Parathyroid adenoma (tissue), 2 donors: ENCODE data around the gene RBM23.

Experiments
- H2AFZ ChIP-seq: fragments of 300-600 bp; sonication (generic); one replicate; pipeline ENCODE4 v1.7.0; 2017; ENCODE audit warnings: antibody characterized with exemption, mild to moderate bottlenecking
- H3K27ac ChIP-seq: fragments of 300-600 bp; sonication (generic); one replicate; pipeline ENCODE4 v1.7.0; 2017
- H3K27me3 ChIP-seq: fragments of 300-600 bp; sonication (generic); one replicate; pipeline ENCODE4 v1.7.0; 2017; ENCODE audit warnings: low read length; ENCODE audit not compliant: control insufficient read depth, insufficient read depth
- H3K36me3 ChIP-seq: fragments of 300-600 bp; sonication (generic); one replicate; pipeline ENCODE4 v1.7.0; 2017; ENCODE audit warnings: low read length; ENCODE audit not compliant: control insufficient read depth, insufficient read depth
- H3K4me1 ChIP-seq: fragments of 300-600 bp; sonication (generic); one replicate; pipeline ENCODE4 v1.7.0; 2017; ENCODE audit warnings: control low read depth
- H3K4me2 ChIP-seq: fragments of 300-600 bp; sonication (generic); one replicate; pipeline ENCODE4 v1.7.0; 2017; ENCODE audit warnings: low read length
- H3K4me3 ChIP-seq: fragments of 300-600 bp; sonication (generic); one replicate; pipeline ENCODE4 v1.7.0; 2017; ENCODE audit warnings: low read depth, low read length
- H3K79me2 ChIP-seq: fragments of 300-600 bp; sonication (generic); one replicate; pipeline ENCODE4 v1.7.0; 2017; ENCODE audit warnings: control low read depth
- H3K9ac ChIP-seq: fragments of 300-600 bp; sonication (generic); one replicate; pipeline ENCODE4 v1.7.0; 2017; ENCODE audit warnings: mild to moderate bottlenecking
- H3K9me3 ChIP-seq: fragments of 300-600 bp; sonication (generic); one replicate; pipeline ENCODE4 v1.7.0; 2017; ENCODE audit warnings: low read length; ENCODE audit not compliant: control insufficient read depth
- CTCF ChIP-seq: fragments of 300-600 bp; sonication (generic); IDR thresholded peaks from one replicate; pipeline ENCODE4 v1.7.0; 2017; ENCODE audit warnings: antibody characterized with exemption, mild to moderate bottlenecking
- donor health status: primary hyperparathyroidism.

RBM23 gene

GRCh38 chr14:22850944-22851764, 67.8 kb downstream of the RBM23 start:
- Histone ChIP-seq H3K9ac (no peak overlapping the region), H3K4me3 (no peak overlapping the region)

GRCh38 chr14:22849212-22849819, 69.6 kb downstream of the RBM23 start:
- H3K9ac ChIP-seq: no peak overlapping the region

More at GRCh38 chr14:22850944-22851764, 67.8 kb downstream of the RBM23 start:
- no peak for TF ChIP-seq CTCF
- Histone ChIP-seq H3K79me2 (no peaks in the 10 kb centered on the region), H3K27me3 (no peaks in the 10 kb centered on the region), H3K27ac (peak overlapping the region; percentile 75), H3K4me2 (no peak overlapping the region), H3K9me3 (no peaks in the 10 kb centered on the region), H3K36me3 (no peaks in the 10 kb centered on the region), H3K4me1 (peaks cover 36% of the 10 kb centered on the region), H2AFZ (peak overlapping the region; percentile 77)

GRCh38 chr14:22848351-22849164, 70.4 kb downstream of the RBM23 start:
- H3K4me3 ChIP-seq: no peak overlapping the region
- H2AFZ ChIP-seq: peak overlapping the region; percentile 36
- no peaks in the 10 kb centered on the region for H3K27me3 ChIP-seq
- H3K9me3 ChIP-seq: no peaks in the 10 kb centered on the region
- H3K27ac ChIP-seq: peak overlapping the region; percentile 89
- peak overlapping the region; percentile 16 for H3K4me2 ChIP-seq
- no peaks in the 10 kb centered on the region for H3K36me3 ChIP-seq
- H3K79me2 ChIP-seq: no peaks in the 10 kb centered on the region
- H3K4me1 ChIP-seq: peaks cover 36% of the 10 kb centered on the region
- no peak for TF ChIP-seq CTCF
- no peak overlapping the region for H3K9ac ChIP-seq

More at GRCh38 chr14:22849212-22849819, 69.6 kb downstream of the RBM23 start:
- no peak overlapping the region for H3K4me2 ChIP-seq
- no peaks in the 10 kb centered on the region for H3K9me3 ChIP-seq
- no peaks in the 10 kb centered on the region for H3K36me3 ChIP-seq
- no peak overlapping the region for H3K4me3 ChIP-seq
- no peaks in the 10 kb centered on the region for H3K79me2 ChIP-seq
- no peaks in the 10 kb centered on the region for H3K27me3 ChIP-seq
- H3K27ac ChIP-seq: peak overlapping the region; percentile 89
- peak overlapping the region; percentile 16 for H2AFZ ChIP-seq
- TF ChIP-seq CTCF: no peak
- peaks cover 36% of the 10 kb centered on the region for H3K4me1 ChIP-seq

- H3K4me1 ChIP-seq: peaks cover 33% of the 10 kb centered on the region
- H3K9ac ChIP-seq: no peak overlapping the region
- H3K4me3 ChIP-seq: no peak overlapping the region
- H3K27ac ChIP-seq: peak overlapping the region; percentile 89
- H3K79me2 ChIP-seq: no peaks in the 10 kb centered on the region
- peak overlapping the region; percentile 36 for H2AFZ ChIP-seq
- H3K27me3 ChIP-seq: no peaks in the 10 kb centered on the region
- H3K36me3 ChIP-seq: no peaks in the 10 kb centered on the region
- no peak for TF ChIP-seq CTCF
- no peaks in the 10 kb centered on the region for H3K9me3 ChIP-seq
- H3K4me2 ChIP-seq: no peak overlapping the region
Measured at GRCh38 chr14:22847661-22848341, 71.1 kb downstream of the RBM23 start.
